AG08395 (cell line): ENCODE results near the gene MMP1.

Experiments used
- DNase-seq: peaks from one replicate; pipeline ENCODE4 v3.0.0; 2012; ENCODE audit warnings: mixed read lengths, low spot score

The MMP1 gene

DNA sequence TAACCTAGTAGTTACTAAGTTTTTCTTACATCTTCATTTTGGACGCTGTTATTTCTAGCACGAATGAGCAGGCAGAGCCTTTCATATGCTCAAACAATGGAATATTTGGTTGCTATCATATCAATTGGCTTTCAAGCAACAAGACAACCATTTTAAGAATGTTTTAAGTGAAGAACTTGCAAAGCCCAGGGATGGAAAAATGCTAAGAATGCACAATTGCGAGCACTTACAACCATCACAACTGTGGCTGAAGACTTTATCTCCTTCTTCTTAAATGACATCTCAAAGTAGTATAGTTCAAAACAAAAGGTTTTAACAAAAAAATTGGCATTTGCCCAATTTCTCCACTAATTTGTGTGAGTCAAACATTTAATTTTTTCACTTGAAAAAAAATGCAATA is 8.3 kb upstream of the MMP1 start:
- no peak for DNase-seq

DNA sequence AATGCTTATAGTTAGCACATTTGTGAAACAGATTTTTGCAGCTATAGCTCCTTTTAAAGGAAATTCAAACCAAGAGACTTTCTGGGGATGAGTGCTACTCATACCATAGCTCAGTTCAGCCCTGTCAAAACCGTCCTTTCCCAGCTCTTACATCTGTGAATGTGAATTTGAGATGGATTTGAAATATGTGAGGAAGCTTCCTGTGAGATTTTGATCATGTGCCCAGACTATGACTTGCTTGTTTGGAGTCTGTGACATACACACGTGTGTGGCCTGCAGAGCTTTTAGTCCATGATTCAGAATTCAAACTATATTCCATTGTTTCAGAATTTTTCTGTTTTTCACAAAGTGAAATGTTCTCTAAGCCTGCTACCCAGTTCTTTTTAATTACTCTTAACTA is 4.4 kb upstream of the MMP1 start:
- peak; percentile 83 for DNase-seq

DNA sequence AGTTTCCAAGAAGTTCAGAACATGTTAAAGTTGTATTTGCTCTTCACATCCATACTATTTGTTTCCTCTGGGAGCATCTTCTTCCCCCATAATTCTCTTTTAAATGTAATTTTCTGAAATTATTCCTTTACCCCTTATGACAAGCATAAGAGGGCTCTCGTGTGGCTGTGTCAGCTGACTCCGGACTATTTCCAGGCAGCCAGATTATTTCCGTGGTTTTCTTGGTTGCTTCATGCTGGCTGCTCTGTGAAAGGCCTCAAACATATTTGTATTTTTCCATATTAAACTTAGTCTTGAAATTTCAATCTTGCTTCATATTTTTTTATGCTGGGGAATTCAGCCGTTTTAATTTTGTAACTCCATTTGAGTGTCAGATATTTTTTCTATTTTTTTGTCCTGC is 2.8 kb upstream of the MMP1 start:
- DNase-seq: peak; percentile 23

DNA sequence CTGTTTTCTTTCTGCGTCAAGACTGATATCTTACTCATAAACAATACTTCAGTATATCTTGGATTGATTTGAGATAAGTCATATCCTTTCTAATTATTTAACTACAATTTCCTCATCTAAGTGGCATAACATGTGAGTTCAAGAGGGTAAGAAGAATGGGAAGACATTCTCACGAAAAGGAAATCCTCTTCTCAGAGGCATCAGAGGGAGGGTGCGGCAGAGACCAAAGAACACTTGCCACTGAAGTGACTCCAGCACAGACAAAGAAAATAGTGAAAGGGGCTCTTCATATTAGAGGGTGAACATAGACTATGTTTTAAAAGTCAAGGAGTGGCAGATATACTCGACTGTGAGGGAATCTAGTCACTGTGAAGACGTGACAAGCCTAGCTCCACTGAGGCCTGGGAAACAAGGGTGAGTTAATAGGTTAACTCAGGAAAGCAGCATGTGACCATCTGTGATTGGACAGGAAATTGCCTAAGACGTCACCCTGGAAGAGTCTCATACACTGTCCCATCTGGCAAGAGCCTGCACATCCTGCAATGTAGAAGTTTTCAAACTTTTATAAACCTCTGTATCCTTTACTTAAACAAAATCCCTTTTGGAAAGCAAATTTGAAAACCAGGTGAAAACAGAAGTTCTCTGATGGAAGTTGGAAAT is 1.9 kb upstream of the MMP1 start:
- peak; percentile 41 for DNase-seq

DNA sequence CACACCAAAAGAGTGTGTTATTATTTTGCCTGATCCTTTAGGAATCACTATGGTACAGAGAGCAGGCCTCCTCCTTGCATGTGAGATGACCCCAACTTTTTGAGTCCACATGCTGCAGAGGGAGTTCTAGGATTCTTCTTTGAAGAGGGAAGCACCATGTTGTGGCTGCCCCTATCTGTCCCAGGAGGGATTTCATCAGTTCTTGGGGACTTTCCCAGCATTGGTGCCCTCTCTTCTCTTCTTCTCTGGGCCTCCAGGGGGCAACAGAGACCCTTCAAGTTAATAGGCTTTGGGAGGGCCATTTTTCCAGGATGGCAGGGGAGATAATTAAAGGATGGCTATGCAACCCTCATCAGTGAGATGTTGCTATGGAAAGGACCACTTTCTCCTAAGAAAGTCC is 3.6 kb downstream of the MMP1 start:
- peak; percentile 28 for DNase-seq

DNA sequence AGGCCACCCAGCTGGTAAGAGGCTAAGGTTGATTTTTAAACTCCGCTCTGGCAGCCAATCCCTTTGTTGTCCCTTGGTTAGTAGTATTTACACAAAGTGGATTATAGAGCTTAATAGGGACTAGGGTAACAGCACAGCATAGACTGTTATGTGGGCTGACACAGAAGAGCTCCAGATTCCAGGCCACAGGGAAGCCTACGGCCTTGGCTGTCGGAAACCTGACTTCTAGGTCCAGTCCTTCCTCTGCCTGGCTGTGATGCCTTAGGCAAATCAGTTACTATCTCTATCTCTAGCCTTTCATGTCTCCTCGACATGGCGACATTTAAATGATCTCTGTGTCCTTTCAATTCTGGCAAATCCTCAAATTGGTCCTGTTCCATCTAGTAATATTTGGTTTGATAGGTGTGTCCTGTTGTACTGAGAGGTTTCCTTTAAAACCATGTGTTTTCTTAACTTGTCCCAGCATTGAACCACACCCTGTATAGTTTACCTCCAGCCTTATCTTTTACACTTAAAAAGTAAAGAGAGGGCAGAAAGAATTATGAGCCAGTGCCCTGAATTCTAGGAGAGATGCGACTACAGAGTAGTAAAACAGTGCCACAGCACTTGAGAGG is 4.2 kb downstream of the MMP1 start:
- DNase-seq: no peak

DNA sequence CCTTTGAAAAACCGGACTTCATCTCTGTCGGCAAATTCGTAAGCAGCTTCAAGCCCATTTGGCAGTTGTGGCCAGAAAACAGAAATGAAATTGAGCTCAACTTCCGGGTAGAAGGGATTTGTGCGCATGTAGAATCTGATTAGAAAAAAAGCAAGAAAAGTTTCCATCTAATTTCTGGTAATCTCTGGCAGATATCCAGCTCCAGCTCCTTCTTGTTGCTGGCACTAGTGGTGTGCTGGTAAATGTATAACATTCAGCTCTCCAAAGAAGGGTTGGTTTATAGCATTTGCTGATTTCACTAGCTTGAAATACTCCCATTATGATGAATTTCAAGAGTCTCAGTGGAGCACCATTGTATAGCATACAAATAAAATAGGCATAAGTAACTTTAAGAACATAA is 5.4 kb downstream of the MMP1 start:
- DNase-seq: no peak

DNA sequence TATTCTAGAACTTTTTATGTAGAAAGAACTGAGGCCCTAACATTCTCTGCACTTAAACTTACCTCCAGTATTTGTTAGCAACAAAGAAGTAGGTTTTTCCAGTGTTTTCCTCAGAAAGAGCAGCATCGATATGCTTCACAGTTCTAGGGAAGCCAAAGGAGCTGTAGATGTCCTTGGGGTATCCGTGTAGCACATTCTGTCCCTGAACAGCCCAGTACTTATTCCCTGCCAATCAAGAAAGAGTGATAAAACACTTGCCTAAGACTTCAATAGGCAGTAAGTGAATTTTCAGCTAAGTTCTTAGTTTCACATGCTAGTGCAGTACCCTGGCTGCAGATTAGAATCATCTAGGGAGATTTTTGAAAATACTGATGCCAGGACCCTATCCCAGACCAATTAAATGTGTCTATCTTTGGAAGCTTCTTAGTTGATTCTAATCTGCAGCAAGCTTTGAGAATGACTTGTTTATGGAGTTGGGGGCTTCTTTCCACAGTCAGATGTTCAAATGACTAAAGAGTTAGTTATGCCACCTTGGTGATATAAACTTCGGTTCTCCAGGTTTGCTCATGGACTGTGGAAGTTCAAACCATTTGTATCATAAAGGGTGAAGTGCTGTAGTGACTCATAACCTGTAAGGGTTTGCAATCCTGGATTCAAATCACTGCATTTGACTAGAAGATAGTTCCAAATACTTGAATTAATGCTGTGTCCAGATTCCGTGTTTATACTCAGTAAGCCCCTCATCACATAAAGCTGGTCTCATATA is 6.5 kb downstream of the MMP1 start:
- DNase-seq: no peak

DNA sequence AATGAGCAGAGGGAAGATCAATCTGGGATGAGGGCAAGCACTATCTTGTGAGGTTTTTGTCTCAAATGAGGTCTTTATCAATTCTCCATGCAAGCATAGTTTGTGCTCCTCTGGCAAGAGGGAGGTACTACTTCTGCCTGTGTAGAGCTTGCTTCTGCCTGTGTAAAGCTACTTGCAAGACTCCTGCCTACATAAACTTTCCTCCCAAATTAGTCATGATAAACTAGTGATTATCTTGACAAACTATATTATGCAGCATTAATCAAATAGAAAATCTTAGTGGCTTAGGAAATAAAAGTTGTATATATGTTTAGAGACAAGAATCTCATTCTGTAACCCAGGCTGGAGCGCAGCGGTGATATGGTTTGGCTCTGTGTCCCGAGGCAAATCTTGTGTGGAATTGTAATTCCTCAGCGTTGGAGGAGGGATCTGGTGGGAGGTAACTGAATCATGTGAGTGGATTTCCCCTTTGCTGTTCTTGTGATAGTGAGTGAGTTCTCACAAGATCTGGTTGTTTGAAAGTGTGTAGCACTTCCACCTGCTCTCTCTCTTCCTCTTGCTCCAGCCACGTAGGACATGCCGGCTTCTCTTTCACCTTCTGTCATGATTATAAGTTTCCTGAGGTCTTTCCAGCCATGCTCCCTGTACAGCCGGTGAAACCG is 9.5 kb downstream of the MMP1 start:
- no peak for DNase-seq

DNA sequence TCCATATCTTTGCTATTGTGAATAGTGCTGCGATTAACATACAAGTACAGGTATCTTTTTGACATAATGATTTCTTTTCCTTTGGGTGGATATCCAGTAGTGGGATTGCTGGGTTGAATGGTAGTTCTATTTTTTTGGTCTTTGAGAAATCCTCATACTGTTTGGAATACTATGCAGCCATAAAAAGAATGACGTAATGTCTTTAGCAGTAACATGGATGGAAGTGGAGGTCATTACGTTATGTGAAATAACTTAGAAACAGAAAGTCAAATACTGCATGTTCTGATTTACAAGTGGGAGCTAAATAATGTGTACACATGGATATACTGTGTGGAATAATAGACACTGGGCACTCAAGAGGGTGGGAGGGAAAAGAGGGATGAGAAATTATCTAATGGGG is 13.6 kb downstream of the MMP1 start:
- no peak for DNase-seq

DNA sequence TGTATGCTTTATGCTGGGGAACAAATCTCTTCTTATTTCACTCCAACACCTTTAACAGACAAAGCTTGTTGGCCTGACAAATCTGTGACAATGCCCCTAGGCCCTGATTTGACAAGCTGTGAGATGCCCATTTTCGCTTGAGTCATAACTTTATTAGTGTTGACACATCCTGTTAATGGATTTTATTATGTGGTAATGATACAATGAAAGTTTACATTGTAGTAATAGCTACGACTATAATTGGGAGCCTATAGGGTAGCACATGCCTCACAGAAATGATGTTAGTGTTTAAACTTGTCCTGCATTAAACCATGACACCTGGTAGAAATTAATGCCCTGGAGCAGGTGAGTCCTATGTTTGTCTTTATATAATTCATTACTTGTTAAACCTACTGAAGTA is 14.2 kb downstream of the MMP1 start:
- no peak for DNase-seq

DNA sequence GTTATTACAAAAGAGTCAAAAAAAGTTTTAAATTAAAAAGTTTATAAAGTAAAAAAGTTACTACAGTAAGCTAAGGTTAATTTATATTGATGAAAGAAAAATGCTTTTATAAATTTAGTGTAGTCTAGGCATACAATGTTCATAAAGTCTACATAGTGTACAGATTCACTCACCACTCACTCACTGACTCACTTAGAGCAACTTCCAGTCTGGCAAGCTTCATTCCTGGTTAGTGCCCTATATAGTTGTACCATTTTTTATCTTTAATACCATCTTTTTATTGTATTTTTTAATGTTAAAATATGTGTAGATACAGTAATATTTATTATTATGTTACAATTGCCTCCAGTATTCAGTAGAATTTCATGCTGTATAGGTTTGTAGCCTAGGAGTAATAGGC is 14.9 kb downstream of the MMP1 start:
- DNase-seq: no peak

DNA sequence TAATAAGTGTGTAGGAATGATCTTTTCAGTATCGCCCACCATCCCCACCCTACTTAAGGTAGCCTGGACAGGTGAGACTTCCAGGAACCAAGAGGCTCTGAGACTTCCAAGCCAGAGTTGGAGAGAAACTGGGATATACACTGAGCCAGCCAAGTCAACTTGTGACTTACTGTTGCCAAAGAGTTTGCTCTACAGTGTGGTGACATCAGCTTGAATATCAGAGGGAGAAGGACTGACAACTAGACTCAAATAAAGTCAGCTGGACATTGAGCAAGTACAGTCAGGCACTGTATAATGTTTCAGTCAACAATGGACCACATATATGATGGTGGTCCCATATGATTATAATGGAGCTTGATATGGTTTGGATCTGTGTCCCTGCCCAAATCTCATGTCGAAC is 16.3 kb downstream of the MMP1 start:
- no peak for DNase-seq

DNA sequence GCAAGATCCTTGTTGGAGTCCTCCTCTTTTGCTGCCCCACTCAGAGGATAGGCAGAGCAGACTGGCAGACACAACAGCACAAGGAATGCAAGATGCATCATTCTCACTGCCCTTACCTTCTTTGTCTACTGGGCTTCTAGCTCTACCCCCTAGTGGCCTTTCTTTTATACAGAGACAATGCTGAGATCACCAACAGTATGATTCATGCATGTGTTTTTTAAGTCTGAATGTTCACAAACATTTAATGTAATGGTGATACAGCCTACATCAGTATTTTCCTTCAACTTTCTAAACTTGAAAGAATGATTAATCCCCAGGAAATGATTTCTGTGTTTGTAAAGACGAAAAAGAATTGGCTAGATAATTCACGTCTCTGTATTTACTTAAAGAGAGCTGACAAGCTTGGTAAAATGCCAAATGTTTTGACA is 17.5 kb downstream of the MMP1 start, which contains the start of gene MMP10:
Gene MMP10 (minus strand): TSS at position 138 of the 428 bp plus-strand sequence. CDS start 37 bp downstream, at position 101.
- peak; percentile 78 for DNase-seq

DNA sequence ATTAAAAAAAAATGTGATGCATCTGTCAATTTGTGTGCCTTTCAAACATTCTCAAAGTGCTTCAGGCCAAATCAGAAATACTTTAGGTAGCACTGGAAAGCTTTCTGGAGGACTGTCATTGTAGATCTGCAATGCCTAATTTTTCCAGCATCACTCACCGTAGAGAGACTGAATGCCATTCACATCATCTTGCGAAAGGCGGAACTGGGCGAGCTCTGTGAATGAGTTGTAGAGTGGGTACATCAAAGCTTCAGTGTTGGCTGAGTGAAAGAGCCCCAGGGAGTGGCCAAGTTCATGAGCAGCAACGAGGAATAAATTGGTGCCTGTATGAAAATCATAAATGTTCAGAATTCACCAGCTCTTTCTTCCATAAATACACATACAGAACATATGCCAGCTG is 21.5 kb downstream of the MMP1 start:
- DNase-seq: no peak

DNA sequence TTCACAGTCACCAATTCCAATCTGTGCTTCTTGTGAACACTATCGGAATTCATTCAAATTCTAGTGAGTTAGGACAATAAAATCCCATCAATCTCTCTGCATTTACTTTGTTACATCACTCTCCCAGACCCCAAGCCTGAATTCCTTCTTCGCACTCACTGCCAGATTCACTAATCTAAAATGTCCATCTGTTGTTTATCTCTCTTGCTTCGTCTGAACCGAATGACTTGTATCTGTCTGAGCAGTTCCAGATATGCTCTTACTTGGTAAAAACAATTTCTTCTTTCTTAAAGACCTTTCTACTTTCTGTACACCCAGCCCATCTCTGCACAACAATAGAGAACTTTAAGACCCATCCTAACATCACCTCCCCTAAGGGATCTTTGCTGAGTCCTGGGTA is 24.6 kb downstream of the MMP1 start:
- DNase-seq: no peak

DNA sequence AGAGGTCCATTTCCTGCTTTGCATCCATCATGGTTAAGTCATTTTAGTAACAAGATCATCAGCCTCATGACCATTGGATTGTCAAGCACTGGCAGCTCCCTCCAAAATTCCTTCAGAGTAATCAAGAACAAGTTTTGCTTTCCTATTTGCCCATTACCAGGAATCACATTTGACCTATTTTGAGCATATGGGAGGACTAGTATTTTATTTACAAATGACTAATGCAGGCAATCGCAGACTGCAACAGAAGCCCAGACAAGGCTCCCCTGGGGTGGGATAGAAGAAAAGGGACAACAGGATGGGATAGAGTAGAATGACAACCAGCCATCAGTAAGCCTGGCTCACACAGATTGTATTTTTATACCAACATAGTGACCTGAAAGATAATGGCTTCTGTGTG is 26.6 kb downstream of the MMP1 start:
- DNase-seq: no peak

DNA sequence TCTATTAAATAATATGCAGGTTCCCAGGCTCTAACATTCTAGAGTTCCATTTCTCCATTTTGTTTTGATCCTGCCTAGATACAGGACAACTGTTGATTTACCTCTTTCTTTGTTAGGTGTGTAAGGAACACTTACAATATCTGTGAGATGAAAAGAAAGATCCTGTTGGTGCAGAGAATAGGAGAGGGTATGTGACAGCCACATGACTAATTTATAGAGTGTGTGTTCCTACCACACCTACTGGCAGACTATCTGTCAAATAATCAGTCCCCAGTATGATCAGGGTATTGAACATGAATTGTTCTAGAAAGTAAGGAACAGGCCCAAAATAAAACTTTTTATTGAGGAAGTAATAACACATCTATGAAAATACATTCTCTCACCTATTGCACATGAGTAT is 27.8 kb downstream of the MMP1 start:
- DNase-seq: no peak

DNA sequence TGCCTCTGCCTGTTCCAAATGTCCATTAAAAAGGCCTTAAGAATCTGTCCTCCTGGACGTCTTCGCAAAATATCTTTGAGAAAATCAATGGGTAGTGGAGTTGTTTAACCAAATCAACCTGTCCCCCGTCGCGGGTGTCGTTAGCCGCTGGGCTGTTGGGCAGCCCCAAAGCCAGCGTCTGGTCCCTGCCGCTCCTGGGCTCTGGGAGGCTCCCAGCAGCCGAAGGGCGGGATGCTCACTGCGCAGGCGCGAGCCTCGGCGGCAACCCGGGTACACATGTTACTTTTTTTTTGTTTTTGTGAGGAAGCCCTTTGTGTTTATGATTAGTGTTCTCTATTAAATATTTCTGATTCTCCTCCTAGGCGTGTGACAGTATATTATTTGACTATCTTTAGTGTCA is 30.2 kb downstream of the MMP1 start:
- no peak for DNase-seq

DNA sequence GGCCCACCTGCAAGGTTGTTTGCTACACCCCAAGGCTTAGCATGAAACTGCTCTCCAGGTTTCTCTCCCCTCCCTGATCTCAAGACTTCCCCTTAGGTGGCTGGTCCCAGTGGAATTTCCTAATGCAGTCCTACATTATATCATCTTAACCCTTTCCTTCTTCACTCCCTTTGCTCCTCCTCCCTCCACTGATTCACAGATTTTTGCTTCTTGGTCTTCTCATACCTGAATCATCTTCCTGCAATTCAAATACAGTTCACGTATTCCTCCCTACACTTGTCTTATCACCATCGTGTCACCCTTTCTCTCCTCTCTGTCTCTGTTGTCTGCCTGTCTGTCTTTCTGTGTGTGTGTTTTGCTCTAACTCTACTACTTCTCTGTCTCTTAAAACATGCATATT is 34.5 kb downstream of the MMP1 start:
- no peak for DNase-seq

DNA sequence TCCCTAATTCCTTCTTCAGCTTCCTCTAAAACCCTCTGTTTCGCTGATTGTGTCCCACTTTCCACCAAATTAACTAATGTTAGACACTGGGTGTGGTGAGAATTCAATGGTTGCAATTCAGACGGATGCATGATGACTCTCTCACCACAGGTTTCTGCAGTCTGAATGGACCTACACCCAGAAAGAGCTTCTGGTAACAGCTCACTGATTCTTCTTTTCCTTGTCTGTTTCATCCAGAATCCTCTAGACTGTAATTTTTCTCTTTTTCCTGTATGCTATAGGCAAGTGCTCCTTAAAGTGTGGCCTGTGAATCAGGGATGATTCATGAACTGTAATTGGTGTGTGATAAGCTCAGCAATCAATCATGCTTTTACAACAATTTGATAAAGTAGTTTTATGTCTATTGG is 35.6 kb downstream of the MMP1 start:
- peak; percentile 41 for DNase-seq

DNA sequence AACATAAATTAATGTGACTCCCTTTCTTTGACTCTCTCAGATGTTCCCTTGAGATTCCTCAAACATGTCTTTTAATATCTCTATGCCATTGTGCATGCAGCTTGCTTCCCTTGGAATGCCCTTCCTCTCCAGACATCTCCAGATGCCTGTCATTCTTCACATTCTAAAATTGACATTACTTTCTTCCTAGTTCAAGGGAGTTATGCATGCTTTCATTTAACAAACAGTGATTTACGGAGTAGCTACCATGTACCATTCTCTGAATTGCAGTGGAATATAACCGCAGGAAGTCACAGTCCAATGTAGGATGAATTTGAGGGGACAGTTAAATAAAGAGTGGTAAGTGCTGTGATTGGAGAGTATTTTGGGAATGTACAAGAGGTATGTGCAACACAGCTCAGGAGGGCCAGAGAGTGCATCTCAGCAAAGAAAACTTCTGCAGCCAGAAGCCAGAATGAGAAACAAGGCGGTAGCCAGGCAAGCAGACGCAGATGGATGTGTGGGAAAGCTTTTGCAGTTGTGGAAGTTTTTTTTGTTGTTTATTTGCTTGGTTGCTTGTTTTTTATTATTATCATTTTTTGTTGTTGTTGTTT is 36.2 kb downstream of the MMP1 start:
- peak; percentile 14 for DNase-seq
